Suprapubic skin (tissue), 4 donors: ENCODE results near the gene SPOP.

Experiments used
- EP300 ChIP-seq: sonication (generic); formaldehyde crosslinking; IDR thresholded peaks from one replicate; pipeline ENCODE4 v1.6.1; 2017; ENCODE audit warnings: antibody characterized with exemption
- POLR2A ChIP-seq, 2 donors: fragments of 450-650 bp; IDR thresholded peaks; one replicate each; pipeline ENCODE4 v1.6.1; 2017; ENCODE audit warnings: antibody characterized with exemption in 2 of 2, mild to moderate bottlenecking in 2 of 2, moderate library complexity in 2 of 2
- POLR2AphosphoS5 ChIP-seq, 3 donors: sonication (generic); formaldehyde crosslinking; IDR thresholded peaks; one replicate each; pipeline ENCODE4 v1.6.1; 2017; ENCODE audit warnings: antibody characterized with exemption in 3 of 3
- TF ChIP-seq, protein P1 (sequence below), 2 donors: fragments of 200-600 bp in 1 of 2; fragments of 450-650 bp in 1 of 2; sonication (generic) in 1 of 2; IDR thresholded peaks; one replicate each; pipeline ENCODE4 v1.5.1; 2016 to 2019; ENCODE audit warnings: antibody characterized with exemption in 2 of 2, mild to moderate bottlenecking in 1 of 2, moderate library complexity in 1 of 2

DNA sequence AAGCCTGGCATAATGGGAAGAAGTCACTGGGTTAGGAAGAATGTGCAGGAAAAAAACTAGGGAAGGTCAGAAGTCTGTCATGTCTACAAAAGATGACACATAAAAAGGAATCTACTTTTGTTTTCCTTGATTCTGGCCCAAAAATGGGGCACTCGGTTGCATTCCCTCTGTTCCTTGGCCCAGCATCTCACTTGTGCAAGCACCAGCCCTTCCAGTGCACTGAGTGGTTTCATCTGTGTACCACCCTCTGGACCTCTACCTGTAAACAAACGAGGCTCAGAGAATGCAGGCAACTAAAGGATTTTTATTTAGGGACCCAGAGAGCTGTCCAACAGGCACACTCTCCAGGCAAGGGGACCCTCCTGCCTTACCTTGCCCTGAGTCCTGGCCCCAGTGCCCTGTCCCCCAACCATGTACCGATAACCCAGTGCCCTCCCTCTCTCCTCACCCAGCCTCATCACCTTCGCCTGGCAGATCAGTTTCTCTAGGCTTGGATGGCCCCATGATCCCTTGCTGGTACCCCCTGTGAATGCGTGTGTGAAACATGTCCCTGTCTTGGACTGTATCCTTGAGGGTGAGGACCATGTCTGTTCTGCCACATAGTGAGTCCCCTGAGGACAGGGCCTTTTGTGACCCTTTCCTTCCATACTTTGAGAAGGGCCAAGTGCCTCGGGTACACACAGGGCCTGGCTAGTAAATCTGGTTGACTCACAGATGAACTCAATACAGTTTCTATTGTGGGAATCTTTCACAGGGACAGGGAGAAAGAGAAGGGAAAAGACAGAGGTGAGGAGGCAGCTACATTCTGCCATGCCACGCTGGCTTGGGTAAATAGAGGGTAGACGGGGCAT, 88.9 kb downstream of the SPOP start:
- TF ChIP-seq, protein P1, sequence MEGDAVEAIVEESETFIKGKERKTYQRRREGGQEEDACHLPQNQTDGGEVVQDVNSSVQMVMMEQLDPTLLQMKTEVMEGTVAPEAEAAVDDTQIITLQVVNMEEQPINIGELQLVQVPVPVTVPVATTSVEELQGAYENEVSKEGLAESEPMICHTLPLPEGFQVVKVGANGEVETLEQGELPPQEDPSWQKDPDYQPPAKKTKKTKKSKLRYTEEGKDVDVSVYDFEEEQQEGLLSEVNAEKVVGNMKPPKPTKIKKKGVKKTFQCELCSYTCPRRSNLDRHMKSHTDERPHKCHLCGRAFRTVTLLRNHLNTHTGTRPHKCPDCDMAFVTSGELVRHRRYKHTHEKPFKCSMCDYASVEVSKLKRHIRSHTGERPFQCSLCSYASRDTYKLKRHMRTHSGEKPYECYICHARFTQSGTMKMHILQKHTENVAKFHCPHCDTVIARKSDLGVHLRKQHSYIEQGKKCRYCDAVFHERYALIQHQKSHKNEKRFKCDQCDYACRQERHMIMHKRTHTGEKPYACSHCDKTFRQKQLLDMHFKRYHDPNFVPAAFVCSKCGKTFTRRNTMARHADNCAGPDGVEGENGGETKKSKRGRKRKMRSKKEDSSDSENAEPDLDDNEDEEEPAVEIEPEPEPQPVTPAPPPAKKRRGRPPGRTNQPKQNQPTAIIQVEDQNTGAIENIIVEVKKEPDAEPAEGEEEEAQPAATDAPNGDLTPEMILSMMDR (IDR thresholded peaks at IDR 0.05) = no peak
- TF ChIP-seq POLR2A (IDR thresholded peaks at IDR 0.05) (no peak), EP300 (no peak), POLR2AphosphoS5 (IDR thresholded peaks at IDR 0.05) (no peak)
